Testis (tissue), 3 donors: ENCODE results near the gene FCRL5. TPM values are rescaled to one million over a fixed set of nuclear protein-coding genes. Genes with fewer than 3 reads are reported as not detected.

Experiments used
- DNase-seq: peaks from one replicate; pipeline ENCODE4 v3.0.0-alpha.2; 2019
- H3K27ac ChIP-seq, 2 donors: fragments of 200-600 bp; sonication (generic); one replicate each; pipeline ENCODE4 v1.5.1; 2019
- H3K27me3 ChIP-seq: fragments of 200-600 bp; sonication (generic); one replicate; pipeline ENCODE4 v1.5.1; 2019
- H3K36me3 ChIP-seq: fragments of 200-600 bp; sonication (generic); one replicate; pipeline ENCODE4 v1.5.1; 2017; ENCODE audit warnings: low read depth; ENCODE audit errors: missing control alignments
- H3K4me1 ChIP-seq: fragments of 200-600 bp; sonication (generic); one replicate; pipeline ENCODE4 v1.5.1; 2019
- H3K4me3 ChIP-seq, 2 donors: fragments of 200-600 bp; sonication (generic); one replicate each; pipeline ENCODE4 v1.5.1; 2017 to 2019
- H3K9me3 ChIP-seq: fragments of 200-600 bp; sonication (generic); one replicate; pipeline ENCODE4 v1.5.1; 2017
- POLR2A ChIP-seq: fragments of 450-650 bp; IDR thresholded peaks from one replicate; pipeline ENCODE4 v1.6.1; 2017; ENCODE audit warnings: antibody characterized with exemption, mild to moderate bottlenecking, moderate library complexity
- WGBS, 2 donors: methylation state at CpG; one replicate each; pipeline ENCODE4 v1.1.5; 2018; 5-methylcytosine and 5-hydroxymethylcytosine counted together
- intact Hi-C: fragments of 100-400 bp; cut with DNase I; formaldehyde crosslinking; loops from one replicate; pipeline ENCODE4 v1.15.1; 2023; ENCODE audit warnings: low total_unique reads
- polyA plus RNA-seq: library from polyadenylated mRNA; stranded (reverse); fragments of 350-450 nt; fragmentation: Illumina TruSeq; extraction: RNeasy Lipid Tissue Mini Kit (QIAGEN cat#74804); gene quantifications from one replicate; pipeline ENCODE4 v1.2.3, GENCODE V29; 2014; ENCODE audit warnings: low read depth, low replicate concordance; ENCODE audit not compliant: insufficient read depth
- total RNA-seq, 2 donors: library from RNA; depleted of rRNA; stranded (reverse); fragments of >200 nt; gene quantifications; one replicate each; pipeline ENCODE4 v1.2.3, GENCODE V29; 2016
- TF ChIP-seq, protein P1 (sequence below), 3 experiments: fragments of 450-650 bp in 2 of 3; fragments of 200-600 bp in 1 of 3; sonication (generic) in 1 of 3; IDR thresholded peaks; one replicate each; pipeline ENCODE4 v1.5.1; 2016 to 2019; ENCODE audit warnings: antibody characterized with exemption in 3 of 3, mild to moderate bottlenecking in 2 of 3, moderate library complexity in 1 of 3

Gene FCRL5
- total and polyA plus RNA-seq, 3 donors from 2014 or later: 1.1 to 3.9 (median 1.6) TPM

- Histone ChIP-seq H3K4me1 (no peaks in the 10 kb centered on the region), H3K27me3 (no peaks in the 10 kb centered on the region), H3K36me3 (no peaks in the 10 kb centered on the region), H3K4me3 (no peak overlapping the region), H3K9me3 (no peaks in the 10 kb centered on the region), H3K27ac (no peak overlapping the region)
- 83 to 86% methylated on average over 8 of the region's 8 CpGs for WGBS, 2 donors
- TF ChIP-seq, protein P1, sequence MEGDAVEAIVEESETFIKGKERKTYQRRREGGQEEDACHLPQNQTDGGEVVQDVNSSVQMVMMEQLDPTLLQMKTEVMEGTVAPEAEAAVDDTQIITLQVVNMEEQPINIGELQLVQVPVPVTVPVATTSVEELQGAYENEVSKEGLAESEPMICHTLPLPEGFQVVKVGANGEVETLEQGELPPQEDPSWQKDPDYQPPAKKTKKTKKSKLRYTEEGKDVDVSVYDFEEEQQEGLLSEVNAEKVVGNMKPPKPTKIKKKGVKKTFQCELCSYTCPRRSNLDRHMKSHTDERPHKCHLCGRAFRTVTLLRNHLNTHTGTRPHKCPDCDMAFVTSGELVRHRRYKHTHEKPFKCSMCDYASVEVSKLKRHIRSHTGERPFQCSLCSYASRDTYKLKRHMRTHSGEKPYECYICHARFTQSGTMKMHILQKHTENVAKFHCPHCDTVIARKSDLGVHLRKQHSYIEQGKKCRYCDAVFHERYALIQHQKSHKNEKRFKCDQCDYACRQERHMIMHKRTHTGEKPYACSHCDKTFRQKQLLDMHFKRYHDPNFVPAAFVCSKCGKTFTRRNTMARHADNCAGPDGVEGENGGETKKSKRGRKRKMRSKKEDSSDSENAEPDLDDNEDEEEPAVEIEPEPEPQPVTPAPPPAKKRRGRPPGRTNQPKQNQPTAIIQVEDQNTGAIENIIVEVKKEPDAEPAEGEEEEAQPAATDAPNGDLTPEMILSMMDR (IDR thresholded peaks at IDR 0.05): no peak
- TF ChIP-seq POLR2A: no peak
- DNase-seq: no peak
- intact Hi-C loops: loop anchor here (10.0 kb wide), 1 partner anchor 305 kb away; no protein-coding TSS in a partner anchor
Measured at GRCh38 chr1:157499521-157499920, 52.8 kb downstream of the FCRL5 start.

GRCh38 chr1:157498736-157499090, 53.6 kb downstream of the FCRL5 start:
- Histone ChIP-seq H3K27ac (no peak overlapping the region), H3K4me1 (no peaks in the 10 kb centered on the region), H3K9me3 (no peaks in the 10 kb centered on the region), H3K36me3 (no peaks in the 10 kb centered on the region), H3K27me3 (no peaks in the 10 kb centered on the region), H3K4me3 (no peak overlapping the region)
- intact Hi-C loops: loop anchor here (10.0 kb wide), 1 partner anchor 304 kb away; no protein-coding TSS in a partner anchor
- DNase-seq: no peak
- 74% methylated on average over 2 of the region's 2 CpGs for WGBS, 2 donors
- TF ChIP-seq, protein P1 (IDR thresholded peaks at IDR 0.05): no peak
- no peak for TF ChIP-seq POLR2A

GRCh38 chr1:157497987-157498735, 54.2 kb downstream of the FCRL5 start:
- no peak overlapping the region for H3K27ac ChIP-seq
- intact Hi-C loops: loop anchor here (10.0 kb wide), 1 partner anchor 303 kb away; no protein-coding TSS in a partner anchor
- DNase-seq: no peak
- 60 to 62% methylated on average over 3 of the region's 3 CpGs for WGBS, 2 donors
- no peak overlapping the region for H3K4me3 ChIP-seq
- no peak for TF ChIP-seq POLR2A
- TF ChIP-seq, protein P1 (IDR thresholded peaks at IDR 0.05): no peak
- H3K9me3 ChIP-seq: no peaks in the 10 kb centered on the region
- no peaks in the 10 kb centered on the region for H3K36me3 ChIP-seq
- H3K4me1 ChIP-seq: no peaks in the 10 kb centered on the region
- no peaks in the 10 kb centered on the region for H3K27me3 ChIP-seq

GRCh38 chr1:157497284-157497683, 55.0 kb downstream of the FCRL5 start:
- no peaks in the 10 kb centered on the region for H3K27me3 ChIP-seq
- no peaks in the 10 kb centered on the region for H3K9me3 ChIP-seq
- no peak overlapping the region for H3K4me3 ChIP-seq
- intact Hi-C loops: loop anchor here (10.0 kb wide), 1 partner anchor 302 kb away; no protein-coding TSS in a partner anchor
- WGBS, 2 donors: 83 to 87% methylated on average over 1 of the region's 1 CpG
- no peaks in the 10 kb centered on the region for H3K36me3 ChIP-seq
- no peak overlapping the region for H3K27ac ChIP-seq
- DNase-seq: no peak
- TF ChIP-seq POLR2A: no peak
- TF ChIP-seq, protein P1 (IDR thresholded peaks at IDR 0.05): no peak
- H3K4me1 ChIP-seq: no peaks in the 10 kb centered on the region
